Vagina (tissue), 2 donors: ENCODE data around the gene RGL3. TPM values are rescaled to one million over a fixed set of nuclear protein-coding genes. Genes with fewer than 3 reads are reported as not detected.

Source experiments
- DNase-seq, 2 donors: peaks; one replicate each; pipeline ENCODE4 v3.0.0-alpha.2; 2017; ENCODE audit errors: extremely low spot score in 2 of 2
- H3K27ac ChIP-seq: fragments of 200-600 bp; sonication (generic); one replicate; pipeline ENCODE4 v1.5.1; 2019
- H3K27me3 ChIP-seq: fragments of 200-600 bp; sonication (generic); one replicate; pipeline ENCODE4 v1.5.1; 2019
- H3K36me3 ChIP-seq, 2 donors: fragments of 200-600 bp; sonication (generic); one replicate each; pipeline ENCODE4 v1.5.1; 2017 to 2019
- H3K4me1 ChIP-seq: fragments of 200-600 bp; sonication (generic); one replicate; pipeline ENCODE4 v1.5.1; 2019
- H3K4me3 ChIP-seq, 2 donors: fragments of 200-600 bp; sonication (generic); 1 replicate in 1 of 2; 2 replicates in 1 of 2; pipeline ENCODE4 v1.5.1; 2016 to 2019
- H3K9me3 ChIP-seq: fragments of 200-600 bp; sonication (generic); one replicate; pipeline ENCODE4 v1.5.1; 2019
- POLR2A ChIP-seq, 2 donors: fragments of 450-650 bp; IDR thresholded peaks; one replicate each; pipeline ENCODE4 v1.6.1; 2017; ENCODE audit warnings: antibody characterized with exemption in 2 of 2, mild to moderate bottlenecking in 2 of 2, moderate library complexity in 2 of 2
- POLR2AphosphoS5 ChIP-seq, 2 donors: sonication (generic); formaldehyde crosslinking; IDR thresholded peaks; one replicate each; pipeline ENCODE4 v1.9.0; 2017; ENCODE audit warnings: antibody characterized with exemption in 2 of 2, mild to moderate bottlenecking in 2 of 2, low read depth in 1 of 2; ENCODE audit not compliant: insufficient read depth in 1 of 2
- intact Hi-C: fragments of 100-400 bp; cut with DNase I; formaldehyde crosslinking; loops from one replicate; pipeline ENCODE4 v1.15.1; 2023
- total RNA-seq: library from RNA; depleted of rRNA; stranded (reverse); fragments of >200 nt; gene quantifications from one replicate; pipeline ENCODE4 v1.2.3, GENCODE V29; 2016
- TF ChIP-seq, protein P1 (sequence below), 3 experiments: fragments of 450-650 bp in 2 of 3; fragments of 200-600 bp in 1 of 3; sonication (generic) in 1 of 3; IDR thresholded peaks; one replicate each; pipeline ENCODE4 v1.5.1; 2017 to 2019; ENCODE audit warnings: antibody characterized with exemption in 3 of 3, mild to moderate bottlenecking in 2 of 3, moderate library complexity in 2 of 3

Gene RGL3
- total RNA-seq, 1 donor from 2014 or later: 19.6 TPM

GRCh38 chr19:11451871-11452619 lies 32.9 kb upstream of the RGL3 start:
- DNase-seq: no peak
- H3K27me3 ChIP-seq: no peaks in the 10 kb centered on the region
- TF ChIP-seq POLR2AphosphoS5 (IDR thresholded peaks at IDR 0.05; ENCODE audit: insufficient read depth in 1 of 2, low read depth in 1 of 2) (no peak), POLR2A (IDR thresholded peaks at IDR 0.05) (no peak)
- TF ChIP-seq, protein P1, sequence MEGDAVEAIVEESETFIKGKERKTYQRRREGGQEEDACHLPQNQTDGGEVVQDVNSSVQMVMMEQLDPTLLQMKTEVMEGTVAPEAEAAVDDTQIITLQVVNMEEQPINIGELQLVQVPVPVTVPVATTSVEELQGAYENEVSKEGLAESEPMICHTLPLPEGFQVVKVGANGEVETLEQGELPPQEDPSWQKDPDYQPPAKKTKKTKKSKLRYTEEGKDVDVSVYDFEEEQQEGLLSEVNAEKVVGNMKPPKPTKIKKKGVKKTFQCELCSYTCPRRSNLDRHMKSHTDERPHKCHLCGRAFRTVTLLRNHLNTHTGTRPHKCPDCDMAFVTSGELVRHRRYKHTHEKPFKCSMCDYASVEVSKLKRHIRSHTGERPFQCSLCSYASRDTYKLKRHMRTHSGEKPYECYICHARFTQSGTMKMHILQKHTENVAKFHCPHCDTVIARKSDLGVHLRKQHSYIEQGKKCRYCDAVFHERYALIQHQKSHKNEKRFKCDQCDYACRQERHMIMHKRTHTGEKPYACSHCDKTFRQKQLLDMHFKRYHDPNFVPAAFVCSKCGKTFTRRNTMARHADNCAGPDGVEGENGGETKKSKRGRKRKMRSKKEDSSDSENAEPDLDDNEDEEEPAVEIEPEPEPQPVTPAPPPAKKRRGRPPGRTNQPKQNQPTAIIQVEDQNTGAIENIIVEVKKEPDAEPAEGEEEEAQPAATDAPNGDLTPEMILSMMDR (IDR thresholded peaks at IDR 0.05): no peak
- H3K27ac ChIP-seq: no peak overlapping the region
- peaks cover 0 to 25% of the 10 kb centered on the region in 2 donors for H3K36me3 ChIP-seq
- no peak overlapping the region for H3K4me3 ChIP-seq
- intact Hi-C loops: loop anchor here (10.0 kb wide), 1 partner anchor 157 kb away; the partner anchor contains the start of gene TSPAN16
- H3K4me1 ChIP-seq: no peaks in the 10 kb centered on the region
- no peaks in the 10 kb centered on the region for H3K9me3 ChIP-seq

- intact Hi-C loops: loop anchor here (10.0 kb wide), 1 partner anchor 157 kb away; the partner anchor contains the start of gene TSPAN16
- no peak overlapping the region for H3K4me3 ChIP-seq
- no peak overlapping the region for H3K27ac ChIP-seq
- H3K27me3 ChIP-seq: no peaks in the 10 kb centered on the region
- H3K9me3 ChIP-seq: no peaks in the 10 kb centered on the region
- no peaks in the 10 kb centered on the region for H3K4me1 ChIP-seq
- TF ChIP-seq POLR2AphosphoS5 (IDR thresholded peaks at IDR 0.05; ENCODE audit: insufficient read depth in 1 of 2, low read depth in 1 of 2) (no peak), POLR2A (IDR thresholded peaks at IDR 0.05) (no peak)
- TF ChIP-seq, protein P1 (IDR thresholded peaks at IDR 0.05): no peak
- DNase-seq: no peak
- peaks cover 0 to 27% of the 10 kb centered on the region in 2 donors for H3K36me3 ChIP-seq
These were observed 32.3 kb upstream of the RGL3 start for GRCh38 chr19:11451327-11451870.

DNA sequence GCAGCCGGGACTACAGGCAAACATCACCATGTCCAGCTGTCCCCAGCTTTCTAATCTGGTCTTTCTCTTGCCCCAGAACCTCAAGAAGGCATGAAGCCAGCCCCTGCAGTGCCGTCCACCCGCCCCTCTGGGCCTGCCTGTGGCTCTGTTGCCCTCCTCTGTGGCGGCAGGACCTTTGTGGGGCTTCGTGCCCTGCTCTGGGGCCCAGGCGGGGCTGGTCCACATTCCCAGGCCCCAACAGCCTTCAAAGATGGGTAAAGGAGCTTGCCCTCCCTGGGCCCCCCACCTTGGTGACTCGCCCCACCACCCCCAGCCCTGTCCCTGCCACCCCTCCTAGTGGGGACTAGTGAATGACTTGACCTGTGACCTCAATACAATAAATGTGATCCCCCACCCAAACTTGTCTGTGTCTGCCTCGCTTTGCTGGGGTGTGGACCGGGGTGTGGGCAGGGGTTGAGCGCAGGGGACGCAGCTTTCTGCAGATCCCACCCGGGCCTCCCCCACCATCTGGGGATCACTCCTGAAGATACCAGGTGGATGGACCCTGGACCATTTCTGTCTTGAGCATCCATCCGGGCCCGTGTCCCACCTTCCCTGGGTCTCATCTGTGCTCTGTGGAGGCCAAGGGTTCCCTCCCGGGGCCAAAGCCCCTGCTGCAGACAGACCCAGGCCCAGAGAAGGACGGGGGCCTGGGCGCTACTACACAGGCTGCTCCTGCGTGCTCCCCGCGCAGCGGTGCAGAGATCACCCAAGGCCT lies 31.6 kb upstream of the RGL3 start:
- no peak overlapping the region for H3K27ac ChIP-seq
- no peaks in the 10 kb centered on the region for H3K9me3 ChIP-seq
- TF ChIP-seq POLR2A (IDR thresholded peaks at IDR 0.05): no peak
- TF ChIP-seq POLR2AphosphoS5 (IDR thresholded peaks at IDR 0.05; ENCODE audit: insufficient read depth in 1 of 2, low read depth in 1 of 2): no peak
- TF ChIP-seq, protein P1 (IDR thresholded peaks at IDR 0.05): no peak
- intact Hi-C loops: loop anchor here (10.0 kb wide), 1 partner anchor 156 kb away; the partner anchor contains the start of gene TSPAN16
- no peaks in the 10 kb centered on the region for H3K27me3 ChIP-seq
- DNase-seq: no peak
- H3K4me1 ChIP-seq: no peaks in the 10 kb centered on the region
- no peak overlapping the region for H3K4me3 ChIP-seq
- peaks cover 0 to 34% of the 10 kb centered on the region in 2 donors for H3K36me3 ChIP-seq

GRCh38 chr19:11448923-11449554 lies 29.9 kb upstream of the RGL3 start:
- intact Hi-C loops: loop anchor here (10.0 kb wide), 1 partner anchor 414 kb away; no protein-coding TSS in a partner anchor
- no peak overlapping the region for H3K27ac ChIP-seq
- H3K36me3 ChIP-seq: peaks cover 0 to 49% of the 10 kb centered on the region in 2 donors
- no peaks in the 10 kb centered on the region for H3K4me1 ChIP-seq
- no peaks in the 10 kb centered on the region for H3K9me3 ChIP-seq
- no peak overlapping the region for H3K4me3 ChIP-seq
- no peak for DNase-seq
- TF ChIP-seq POLR2A (IDR thresholded peaks at IDR 0.05): no peak
- no peak for TF ChIP-seq POLR2AphosphoS5 (IDR thresholded peaks at IDR 0.05; ENCODE audit: insufficient read depth in 1 of 2, low read depth in 1 of 2)
- TF ChIP-seq, protein P1 (IDR thresholded peaks at IDR 0.05): no peak
- H3K27me3 ChIP-seq: no peaks in the 10 kb centered on the region
